COLO829 (cell line): ENCODE measurements around the gene MLLT1.

ENCODE experiments used
- DNase-seq: peaks from one replicate; pipeline ENCODE4 v3.0.0; 2012; ENCODE audit warnings: low spot score

Gene MLLT1

DNA sequence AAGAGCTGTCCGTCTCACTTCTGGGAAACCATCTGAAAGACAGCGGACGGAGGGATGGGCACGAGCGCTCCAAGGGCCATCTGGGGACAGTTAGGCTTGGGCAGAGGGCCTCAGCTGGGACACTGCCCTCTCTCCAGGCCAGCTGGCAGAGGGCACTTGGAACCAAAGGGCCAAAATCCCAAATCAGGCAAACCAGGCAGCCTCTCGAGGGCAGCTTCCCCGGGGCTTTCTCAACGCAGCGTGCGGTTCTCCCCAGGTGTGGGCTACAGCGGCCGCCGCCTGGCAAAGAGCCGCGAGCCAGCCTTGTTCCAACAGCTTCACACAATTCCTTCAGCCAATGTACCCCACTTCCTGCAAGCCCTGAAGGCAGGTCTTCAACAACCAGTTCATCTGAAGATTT, 5.0 kb downstream of the MLLT1 start:
- no peak for DNase-seq

DNA sequence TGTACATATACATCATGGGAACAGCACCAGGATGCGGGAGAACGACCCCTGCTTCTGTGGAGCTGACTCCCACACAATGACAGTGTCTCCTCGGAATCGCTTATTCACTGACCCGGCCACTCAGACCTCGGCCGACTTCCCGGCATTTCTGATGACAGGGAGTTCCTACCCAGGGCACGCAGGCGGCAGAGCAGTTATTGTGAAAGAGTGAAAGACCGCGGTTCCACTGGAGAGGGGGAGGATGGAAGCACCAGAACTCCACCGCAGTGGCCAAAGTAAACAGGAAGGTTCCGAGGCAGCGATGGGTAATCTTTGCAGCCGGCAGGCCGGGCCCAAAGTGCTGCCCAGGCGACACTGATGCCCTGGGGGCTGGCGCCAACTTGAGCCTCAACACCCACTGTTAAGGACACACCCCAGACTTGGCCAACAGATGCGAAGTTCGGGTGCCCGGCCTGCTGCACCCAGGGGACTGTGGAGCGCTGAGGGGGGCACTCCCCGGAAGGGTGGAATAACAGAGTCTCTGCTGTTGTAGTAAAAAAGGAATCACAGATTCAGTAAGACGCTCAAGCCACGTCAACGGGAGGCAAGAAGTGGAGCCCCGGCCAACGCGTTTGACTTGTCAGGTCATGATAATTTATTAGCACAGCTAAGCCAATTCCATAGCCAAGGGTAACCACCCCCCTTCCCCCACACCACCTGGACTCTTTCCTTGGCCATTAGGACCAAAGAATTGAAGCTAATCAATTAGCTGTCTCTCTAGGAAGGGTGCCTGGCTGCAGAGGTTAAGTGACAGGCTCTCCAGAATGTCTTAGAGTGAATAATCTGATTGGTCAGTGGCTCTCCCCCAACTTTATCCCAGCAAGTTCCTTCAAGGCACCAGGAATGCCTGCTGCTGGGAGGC, 5.8 kb downstream of the MLLT1 start:
- DNase-seq, result no peak

DNA sequence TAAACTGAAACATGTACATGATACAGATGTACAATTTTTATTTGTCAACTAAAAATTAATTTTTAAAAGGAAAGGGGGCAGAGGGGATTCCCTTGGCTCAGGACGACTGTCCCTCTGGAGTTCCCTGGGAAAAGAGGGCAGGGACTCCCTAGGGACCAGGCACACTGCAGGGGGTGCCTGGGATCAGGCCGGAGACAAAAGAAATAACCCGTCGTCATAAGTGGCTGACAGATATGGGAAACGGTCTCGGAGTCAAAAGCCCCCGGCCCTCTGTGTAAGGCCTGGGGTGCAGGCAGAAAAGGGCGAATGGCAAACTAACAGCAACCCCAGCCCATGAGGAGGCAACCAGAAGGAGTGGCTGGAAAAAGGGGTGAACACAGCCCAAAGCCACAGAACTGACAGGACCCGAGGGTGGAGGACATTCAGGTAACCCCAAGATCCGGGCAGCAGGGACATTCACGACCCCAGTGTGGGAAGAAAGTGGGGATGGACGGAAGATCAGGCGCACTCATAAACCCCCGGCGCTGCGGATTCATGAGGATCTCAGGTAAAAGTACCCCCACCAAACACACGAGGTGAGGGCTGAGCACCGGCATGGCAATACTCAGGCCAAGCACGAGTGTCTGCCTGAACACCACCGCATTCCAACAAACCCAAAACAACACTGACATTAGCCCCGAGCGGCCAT, 6.7 kb downstream of the MLLT1 start:
- no peak for DNase-seq

DNA sequence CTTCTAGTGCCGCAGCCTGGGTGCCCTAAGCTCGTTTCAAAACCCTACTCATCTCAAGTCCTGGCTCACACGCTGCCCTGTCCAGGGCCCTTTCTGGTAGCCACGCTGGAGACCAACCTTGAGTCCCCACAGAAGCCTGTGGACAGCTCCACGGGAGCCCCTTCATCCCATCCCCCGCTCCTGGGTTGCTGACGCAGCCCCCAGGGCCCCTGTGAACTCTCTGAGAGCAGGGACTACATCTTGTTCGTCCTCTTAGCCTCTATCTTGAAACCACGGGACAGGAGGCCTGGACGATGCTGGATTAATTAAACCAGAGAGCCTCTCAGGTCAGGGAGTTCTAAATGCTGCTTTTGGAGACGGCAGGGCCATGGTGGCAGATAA, 7.4 kb downstream of the MLLT1 start:
- no peak for DNase-seq

DNA sequence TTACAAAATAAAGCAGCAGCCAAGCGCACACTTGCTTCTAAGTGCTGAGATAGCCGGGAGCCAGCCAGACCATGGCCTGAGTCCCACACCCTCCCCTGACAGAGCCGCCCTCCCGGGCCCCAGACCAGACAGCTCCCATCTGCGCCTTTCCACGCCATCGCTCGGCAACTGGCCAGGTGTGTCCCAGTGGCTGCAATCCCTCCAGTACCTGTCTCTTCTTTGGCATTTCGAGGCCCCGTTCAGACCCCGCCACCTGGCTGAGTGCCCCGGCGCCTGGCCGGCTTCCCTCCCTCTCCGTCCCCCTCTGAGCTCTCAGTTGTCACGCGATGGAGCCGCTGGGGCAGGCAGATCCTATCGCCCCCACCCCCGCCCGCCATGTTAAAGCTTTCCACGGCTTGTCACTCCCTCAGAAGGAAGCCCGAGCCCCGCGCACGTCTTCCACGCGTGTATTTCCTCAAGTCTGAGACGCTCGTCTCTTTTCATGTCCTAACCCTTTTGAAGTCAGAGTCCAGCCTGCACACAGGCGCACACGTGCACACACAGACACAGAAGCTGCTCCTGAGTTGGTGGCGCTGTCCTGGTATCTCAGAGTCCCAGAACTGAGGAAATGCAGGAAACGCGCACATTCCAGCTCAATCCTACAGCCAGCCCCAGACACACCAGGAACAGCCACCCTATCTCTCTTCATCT, 7.9 kb downstream of the MLLT1 start:
- DNase-seq, result no peak

DNA sequence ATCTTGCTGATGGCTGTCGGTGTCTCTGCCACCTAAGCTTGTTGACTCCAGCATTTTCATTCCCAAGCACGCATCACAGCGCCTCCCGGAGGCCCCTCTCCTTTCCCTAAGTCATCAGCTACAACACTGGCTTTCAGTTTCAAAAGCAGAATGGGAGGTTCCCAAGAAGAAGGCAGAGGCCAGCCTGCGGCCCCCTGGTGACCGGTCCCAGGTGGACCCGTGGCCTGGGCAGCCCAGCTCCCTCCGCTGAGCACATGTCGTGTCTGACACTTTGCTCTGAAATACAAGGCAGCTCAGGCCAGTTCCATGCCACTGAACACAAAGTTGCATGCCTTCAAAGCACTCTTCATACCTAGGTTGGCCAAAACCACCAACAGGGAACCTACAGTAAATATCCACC, 8.5 kb downstream of the MLLT1 start:
- no peak for DNase-seq

DNA sequence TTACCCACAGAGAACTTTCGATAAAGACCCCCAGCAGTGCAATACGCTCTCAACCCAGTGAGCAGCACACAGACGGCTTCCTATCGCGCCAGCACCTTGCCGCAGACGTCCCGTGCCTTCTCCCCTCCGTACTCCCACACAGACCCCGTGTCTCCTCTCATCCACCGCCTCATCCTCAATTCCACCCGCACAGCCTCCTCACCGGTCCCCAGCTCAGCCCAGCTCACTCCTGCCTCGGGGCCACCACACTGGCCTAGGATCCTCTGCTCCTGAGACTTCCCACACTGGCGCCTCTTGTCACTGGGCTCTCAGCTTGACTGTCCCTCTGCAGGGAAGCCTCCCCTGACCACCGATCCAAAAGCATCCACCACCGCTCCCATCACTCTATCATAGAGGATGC, 9.0 kb downstream of the MLLT1 start:
- no peak for DNase-seq

DNA sequence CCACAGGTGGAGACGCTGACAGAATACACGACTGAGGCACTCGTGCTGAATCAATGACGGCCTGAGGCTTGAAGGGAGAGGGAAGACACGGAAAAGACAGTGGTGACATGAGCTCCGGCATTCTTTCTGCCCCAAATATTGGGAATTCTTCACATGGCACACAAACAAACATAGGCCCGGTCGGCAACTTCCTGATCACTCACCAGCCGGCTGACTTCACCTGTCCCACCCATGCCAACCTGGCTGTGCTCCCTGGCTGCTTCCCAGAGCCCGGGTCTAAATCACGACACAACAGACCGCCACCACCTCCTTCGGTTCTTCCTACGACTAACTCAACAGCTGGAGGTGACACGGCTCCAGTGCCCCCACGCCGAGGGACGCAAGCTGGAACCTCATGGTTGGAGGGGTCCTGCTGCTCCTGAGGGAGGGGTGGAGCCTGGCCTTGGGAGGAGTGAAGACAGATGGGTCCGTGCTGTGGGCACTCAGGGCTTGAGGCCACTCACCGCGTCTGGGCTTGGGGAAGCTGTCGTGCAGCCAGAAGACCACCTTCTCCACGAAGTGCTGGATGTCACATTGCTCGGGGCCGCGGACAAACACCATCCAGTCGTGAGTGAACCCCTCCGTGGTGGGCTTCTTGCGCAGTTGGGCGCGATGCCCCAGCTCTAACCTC, 9.6 kb downstream of the MLLT1 start:
- DNase-seq, result no peak

DNA sequence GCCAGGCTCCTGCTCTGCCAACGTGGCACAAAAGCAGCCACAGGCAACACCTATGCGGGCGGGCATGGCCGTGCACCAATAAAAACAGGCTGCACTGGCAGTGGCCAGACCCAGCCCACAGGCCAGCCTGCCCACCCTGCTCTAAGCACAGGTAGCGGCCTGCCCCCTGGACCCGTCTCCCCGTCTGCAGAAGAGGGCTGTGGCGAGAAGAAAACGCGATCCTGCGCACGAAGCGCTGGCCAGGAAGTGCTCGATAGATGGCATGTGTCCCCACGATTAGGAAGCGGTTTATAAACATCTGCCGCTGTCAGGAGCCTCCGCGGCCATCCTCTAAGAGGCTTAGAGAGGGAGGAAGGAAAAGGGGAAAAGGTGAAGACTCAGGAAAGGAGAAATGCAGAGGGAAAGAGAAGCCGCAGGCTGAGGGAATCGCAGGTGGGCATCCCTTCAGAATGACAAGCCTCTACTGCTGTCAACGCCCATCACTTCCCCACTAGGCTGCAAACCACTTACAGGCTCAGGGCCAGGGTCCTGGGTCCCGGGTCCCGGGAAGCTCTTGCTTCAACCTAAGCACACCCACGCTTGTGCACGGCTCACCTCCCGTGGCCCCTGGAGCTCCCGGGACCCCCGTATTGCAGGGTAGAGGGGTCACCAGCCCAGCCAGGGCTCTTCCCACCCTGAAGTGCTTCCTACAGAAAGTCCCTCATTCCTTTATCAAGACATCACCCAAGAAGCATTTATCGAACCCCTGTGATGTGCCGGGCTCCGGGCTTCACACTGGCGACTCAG, 10.5 kb downstream of the MLLT1 start:
- DNase-seq, result no peak

DNA sequence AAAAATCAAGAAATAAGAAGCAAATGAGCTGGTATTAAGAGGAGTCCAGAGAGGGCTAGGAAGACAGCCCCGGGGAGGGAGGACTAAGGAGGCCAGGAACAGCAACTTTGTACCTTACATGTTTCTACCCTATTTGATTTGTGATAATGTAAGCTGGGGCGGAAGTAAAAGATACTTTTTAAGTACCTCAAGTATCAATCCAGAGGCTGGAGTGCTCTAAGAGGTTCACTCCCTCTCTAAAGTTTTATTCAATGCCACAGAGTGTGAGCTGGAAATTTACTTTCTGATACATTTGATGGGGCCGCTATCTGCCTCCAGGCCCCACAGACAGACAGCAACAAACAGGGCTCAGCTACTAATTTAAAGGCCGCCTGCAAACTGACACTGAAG, 11.4 kb downstream of the MLLT1 start:
- no peak for DNase-seq

DNA sequence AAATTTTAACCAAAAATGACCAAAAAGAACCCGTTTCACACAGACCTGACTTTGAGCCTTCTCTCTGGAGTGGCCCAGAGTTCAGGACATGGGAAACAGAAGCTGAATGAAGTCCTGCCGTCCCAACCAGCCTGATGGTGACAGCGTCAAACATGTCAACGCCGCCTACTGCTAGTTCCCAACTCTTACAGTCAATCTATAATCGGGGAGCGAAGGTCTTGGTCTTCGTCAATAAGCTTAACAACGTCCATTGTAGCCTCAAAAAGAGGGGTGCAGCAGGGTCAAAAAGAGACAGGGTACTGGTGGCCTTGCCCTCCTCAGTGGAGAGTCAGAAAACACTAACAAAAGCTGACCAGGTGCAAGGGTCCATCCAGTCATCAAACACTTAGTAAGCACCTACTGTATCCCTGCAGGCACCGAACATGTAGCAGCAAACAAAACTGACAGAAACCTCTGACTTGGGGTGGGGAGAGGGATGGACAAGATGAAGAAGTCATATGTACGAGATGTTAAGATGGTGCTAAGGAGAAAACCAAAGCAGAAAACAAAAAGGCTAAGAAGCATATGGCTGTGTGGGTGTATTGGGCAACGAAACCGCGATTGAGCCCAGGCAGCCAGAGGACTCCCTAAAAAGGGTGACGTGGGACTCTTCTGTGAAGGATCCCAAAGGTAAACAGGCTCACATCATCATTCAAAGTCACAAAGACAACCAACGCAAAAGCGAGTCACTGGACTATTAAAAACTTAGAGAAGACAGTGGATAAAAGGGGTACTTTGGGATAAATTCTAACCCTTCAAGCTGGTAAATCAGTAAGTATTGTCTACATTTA, 12.0 kb downstream of the MLLT1 start:
- no peak for DNase-seq

DNA sequence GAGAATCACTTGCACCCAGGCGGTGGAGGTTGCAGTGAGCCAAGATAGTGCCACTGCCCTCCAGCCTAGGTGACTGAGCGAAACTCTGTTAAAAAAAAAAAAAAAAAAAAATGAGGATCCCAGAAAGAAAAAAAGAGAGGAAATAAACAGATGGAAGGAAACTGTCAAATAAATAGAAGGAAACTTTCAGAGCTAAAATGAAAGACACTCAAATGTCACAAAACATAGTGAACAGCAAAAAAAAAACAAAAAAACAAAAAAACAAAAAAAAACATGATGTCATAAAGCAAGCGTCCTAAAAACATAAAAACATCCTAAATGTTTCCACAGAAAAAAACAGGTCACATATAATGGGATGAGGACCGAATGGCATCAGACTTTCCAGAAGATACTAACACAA, 15.0 kb downstream of the MLLT1 start:
- DNase-seq, result no peak

DNA sequence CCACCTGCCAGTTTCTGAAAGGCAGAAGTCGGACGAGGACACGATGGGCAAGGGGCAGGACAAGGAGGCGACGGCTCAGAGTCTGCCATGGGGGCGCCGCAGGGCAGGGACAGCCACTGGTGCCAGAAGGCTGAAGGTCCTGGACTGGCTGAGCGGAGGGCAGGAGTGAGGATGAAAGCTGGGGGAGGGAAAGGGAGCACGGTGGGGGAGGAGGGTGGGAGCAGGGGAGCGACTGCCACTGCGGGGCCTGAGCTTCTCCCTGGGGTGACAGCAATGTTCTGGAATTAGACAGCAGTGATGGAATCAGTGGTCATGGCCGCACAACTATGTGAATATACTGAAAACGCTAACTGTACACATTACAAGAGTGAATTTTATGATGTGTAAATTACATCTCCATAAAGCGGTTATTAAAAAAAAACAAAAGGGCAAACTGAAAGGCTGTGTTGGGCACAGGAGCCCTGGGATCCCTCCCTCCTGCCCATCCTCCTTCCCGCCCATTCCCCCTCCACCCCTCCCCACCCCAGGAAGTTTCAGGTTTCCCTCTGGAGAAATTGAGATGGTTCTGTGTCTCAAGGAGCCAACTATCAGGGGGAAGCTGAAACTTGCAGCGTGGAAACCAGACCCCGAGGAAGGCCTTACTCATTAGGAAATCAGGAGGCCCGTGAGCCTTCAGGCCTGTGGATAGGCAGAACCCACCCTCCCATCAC, 15.9 kb downstream of the MLLT1 start:
- no peak for DNase-seq

DNA sequence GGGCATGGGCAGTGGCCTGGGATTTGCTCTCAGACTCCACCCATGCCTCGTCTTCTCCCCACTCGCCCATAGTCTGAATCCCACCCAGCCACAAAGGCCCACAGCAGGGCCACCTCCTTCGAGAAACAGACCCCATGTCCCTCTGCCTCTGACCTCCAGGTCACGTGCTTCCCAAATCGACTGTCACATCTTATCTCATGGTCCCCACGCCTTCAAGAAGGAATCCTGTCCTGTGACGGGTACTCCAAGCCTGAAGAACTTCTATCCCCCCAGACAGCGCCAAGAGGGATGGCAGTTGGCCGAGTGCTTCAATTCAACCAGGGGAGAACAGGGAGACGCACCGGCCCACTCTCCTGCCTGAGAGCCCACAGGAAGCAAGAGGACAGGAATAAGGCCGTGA, 16.5 kb downstream of the MLLT1 start:
- no peak for DNase-seq

DNA sequence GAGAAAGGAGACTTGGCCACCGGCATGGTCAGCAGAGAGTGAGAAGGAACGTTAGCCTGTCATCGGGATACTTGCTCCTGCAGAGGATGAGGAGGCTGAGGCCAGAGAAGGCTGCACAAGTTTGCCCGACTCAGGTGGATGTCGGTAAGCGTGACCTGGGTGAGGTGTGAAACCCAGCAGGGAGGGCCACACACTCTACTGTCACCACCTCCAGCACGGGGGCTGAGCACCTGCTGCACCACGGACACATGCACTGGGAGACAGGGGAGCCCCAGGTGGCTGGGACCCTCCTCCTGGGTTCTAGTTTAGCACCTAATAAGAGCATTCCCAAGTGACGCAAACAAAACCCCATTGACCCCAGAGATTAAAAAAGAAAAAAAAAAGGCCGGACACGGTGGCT, 17.3 kb downstream of the MLLT1 start:
- no peak for DNase-seq

DNA sequence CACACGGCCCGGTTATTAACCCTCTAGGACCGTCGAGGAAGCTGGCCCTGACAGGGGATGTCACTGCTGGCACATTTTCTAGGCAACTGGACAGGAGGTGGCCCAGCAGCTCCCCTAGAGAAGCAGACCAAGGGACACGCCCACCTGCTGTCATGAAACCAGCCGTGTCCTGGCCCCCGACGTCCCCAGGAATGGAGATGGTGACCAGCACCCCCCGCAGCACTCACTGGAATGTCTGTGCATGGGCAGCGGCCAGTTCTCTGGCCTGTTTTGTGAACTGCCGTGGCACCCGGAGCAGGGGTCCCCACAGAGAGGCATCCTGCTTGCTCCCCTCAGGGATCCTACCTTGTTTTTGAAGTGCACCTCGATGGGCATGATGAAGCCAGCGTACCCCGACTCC, 17.9 kb downstream of the MLLT1 start:
- DNase-seq, result no peak

DNA sequence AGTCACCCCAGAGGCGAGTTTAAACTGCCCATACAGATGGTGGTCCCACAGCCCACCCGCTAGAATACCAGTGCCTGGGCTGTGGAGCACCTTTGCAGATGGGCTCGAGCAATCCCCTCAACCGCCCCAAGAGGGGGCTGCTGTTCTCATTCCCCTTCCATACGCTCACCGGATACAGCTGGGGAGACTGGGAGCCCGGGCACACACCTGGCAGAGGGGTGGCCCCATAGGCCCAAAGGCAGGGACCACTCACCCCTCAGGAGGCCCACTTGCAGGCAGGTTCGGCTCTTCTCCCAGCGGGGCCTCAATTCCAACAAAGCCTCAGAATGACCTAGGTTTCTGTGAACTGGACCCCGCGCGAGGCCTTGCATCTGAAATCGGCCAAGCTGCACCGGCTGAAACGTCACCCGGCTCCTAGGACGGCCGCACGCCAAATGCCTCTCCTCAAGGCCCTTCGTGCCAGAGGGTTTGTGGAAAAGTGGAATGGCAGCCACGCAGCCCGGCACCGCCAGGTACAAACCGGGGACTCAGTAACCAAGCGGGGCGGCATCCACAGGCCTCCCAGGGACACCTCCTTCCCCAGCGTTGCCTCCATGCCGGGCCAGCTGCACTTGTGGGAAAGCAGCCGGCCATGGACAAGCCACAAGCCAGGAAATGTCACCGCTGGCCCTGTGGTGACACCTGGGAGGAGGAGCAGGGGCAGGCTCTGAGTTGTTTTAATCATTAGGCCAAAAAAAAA, 18.7 kb downstream of the MLLT1 start:
- peak; percentile 15 for DNase-seq

DNA sequence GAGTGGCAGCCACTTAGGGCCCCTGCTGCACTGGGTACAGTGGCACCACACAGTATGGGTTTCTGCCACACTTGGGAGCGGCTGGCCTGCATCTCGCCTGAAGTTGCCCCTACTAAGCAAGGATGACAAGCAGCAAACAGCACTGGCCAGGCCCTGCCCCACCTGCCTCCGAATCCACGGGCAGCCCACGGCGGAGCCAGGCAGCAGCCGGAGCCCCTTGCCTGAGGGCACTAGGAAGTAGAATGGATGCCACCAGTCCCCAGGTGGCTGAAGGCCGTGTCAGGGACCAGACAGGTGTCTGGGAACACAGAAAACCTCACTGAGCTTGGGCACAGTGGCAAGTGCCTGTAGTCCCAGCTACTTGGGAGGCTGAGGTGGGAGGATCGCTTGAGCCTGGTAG, 19.4 kb downstream of the MLLT1 start:
- DNase-seq, result no peak

DNA sequence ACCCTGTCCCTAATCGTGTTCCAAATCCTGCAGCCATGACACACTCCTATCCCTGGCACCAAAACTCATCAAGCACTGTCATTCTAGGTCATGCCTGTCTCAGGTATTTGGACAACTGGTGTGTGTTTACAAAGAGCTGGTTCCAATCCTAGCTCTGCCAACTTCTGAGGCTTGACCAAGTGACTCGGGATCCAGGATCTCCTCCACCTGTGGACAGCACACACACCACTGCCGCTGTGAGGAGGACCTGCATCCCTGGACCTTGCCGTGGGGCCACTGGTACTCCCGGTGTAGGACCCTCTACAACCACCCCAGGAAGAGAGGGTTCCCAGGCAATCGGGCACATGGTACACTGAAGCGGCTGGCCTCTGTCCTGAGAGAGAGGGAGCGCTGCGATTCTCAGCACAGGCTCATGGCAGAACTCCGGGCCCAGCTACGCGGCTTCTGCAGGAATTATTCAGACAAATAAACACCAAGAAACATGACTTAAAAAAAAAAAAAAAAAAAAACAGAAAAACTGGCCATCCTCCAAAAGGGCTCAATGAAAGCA, 20.4 kb downstream of the MLLT1 start:
- DNase-seq, result no peak
